ENCODE measurements around the gene SP100. TPM values are rescaled to one million over a fixed set of nuclear protein-coding genes. Genes with fewer than 3 reads are reported as not detected.

SP100 gene
- total and polyA plus RNA-seq, 8 donors = 24.6 to 66.8 (median 37.2) TPM

DNA sequence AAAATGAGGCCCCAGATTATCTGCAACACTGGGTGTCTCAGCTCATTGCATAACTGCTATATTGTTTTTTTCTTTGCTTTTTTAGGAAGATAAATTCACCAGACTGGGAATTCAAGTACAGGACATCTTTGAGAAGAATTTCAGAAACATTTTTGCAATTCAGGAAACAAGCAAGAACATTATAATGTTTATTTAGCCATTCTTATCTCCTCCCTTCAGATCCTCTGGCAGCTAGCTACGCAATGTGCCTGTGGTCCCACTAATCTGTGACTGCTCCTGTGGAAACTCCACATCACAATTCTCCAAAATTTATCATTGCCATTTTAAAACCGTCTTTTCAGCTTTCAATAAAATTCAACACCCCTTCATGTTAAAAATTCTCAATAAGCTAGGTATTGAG lies 126.8 kb downstream of the SP100 start:
- Histone ChIP-seq H3K9me3 (no peaks in the 10 kb centered on the region), H3K27ac (no peak overlapping the region), H3K36me3 (peaks cover 0 to 8% (median 0%) of the 10 kb centered on the region in 3 donors), H3K4me3 (no peak overlapping the region), H3K27me3 (no peaks in the 10 kb centered on the region), H3K4me1 (no peaks in the 10 kb centered on the region)
- DNase-seq (no peak), ATAC-seq (no peak), FAIRE-seq (no peak)
- intact Hi-C loops (cut with DNase I) = no loop called here
- no peak for TF ChIP-seq CTCF (IDR thresholded peaks at IDR 0.05)
- WGBS, 2 donors = 43 to 60% methylated on average over 2 of the region's 2 CpGs

GRCh38 chr2:230552181-230552580 lies 136.2 kb downstream of the SP100 start:
- TF ChIP-seq CTCF (IDR thresholded peaks at IDR 0.05) = no peak
- no peaks in the 10 kb centered on the region for H3K9me3 ChIP-seq
- WGBS, 2 donors = 92 to 93% methylated on average over 2 of the region's 2 CpGs
- intact Hi-C loops (cut with DNase I) = no loop called here
- DNase-seq = no peak
- no peaks in the 10 kb centered on the region for H3K27me3 ChIP-seq
- H3K27ac ChIP-seq = no peak overlapping the region
- no peak overlapping the region for H3K4me3 ChIP-seq
- H3K36me3 ChIP-seq = no peaks in the 10 kb centered on the region
- no peak for FAIRE-seq
- no peak for ATAC-seq
- no peaks in the 10 kb centered on the region for H3K4me1 ChIP-seq

DNA sequence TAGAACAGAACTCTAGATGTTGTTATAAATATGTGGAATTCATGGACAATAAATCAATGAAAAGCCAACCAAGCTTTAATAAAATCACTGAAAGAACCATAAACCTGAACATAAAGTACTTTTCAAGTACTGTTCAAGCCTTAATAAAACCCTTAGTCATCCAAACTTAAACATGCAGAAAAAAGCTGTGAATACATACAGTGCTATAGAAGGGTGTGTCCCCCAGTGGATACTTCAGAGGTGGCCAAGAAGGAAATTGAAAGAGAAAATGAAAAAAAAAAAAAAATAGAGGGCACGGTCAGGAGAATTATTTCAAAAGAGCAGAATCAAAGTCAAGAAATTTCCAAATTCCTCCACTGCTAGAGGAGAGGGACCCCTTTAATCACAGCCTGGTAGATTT lies 141.1 kb downstream of the SP100 start:
- 47 to 52% methylated on average over 1 of the region's 1 CpG for WGBS, 2 donors
- no peak for DNase-seq
- no peak for FAIRE-seq
- no peaks in the 10 kb centered on the region for H3K36me3 ChIP-seq
- no peak for TF ChIP-seq CTCF (IDR thresholded peaks at IDR 0.05)
- H3K27me3 ChIP-seq = no peaks in the 10 kb centered on the region
- intact Hi-C loops (cut with DNase I) = no loop called here
- no peaks in the 10 kb centered on the region for H3K9me3 ChIP-seq
- no peak for ATAC-seq
- H3K27ac ChIP-seq = no peak overlapping the region
- no peak overlapping the region for H3K4me3 ChIP-seq
- no peaks in the 10 kb centered on the region for H3K4me1 ChIP-seq

DNA sequence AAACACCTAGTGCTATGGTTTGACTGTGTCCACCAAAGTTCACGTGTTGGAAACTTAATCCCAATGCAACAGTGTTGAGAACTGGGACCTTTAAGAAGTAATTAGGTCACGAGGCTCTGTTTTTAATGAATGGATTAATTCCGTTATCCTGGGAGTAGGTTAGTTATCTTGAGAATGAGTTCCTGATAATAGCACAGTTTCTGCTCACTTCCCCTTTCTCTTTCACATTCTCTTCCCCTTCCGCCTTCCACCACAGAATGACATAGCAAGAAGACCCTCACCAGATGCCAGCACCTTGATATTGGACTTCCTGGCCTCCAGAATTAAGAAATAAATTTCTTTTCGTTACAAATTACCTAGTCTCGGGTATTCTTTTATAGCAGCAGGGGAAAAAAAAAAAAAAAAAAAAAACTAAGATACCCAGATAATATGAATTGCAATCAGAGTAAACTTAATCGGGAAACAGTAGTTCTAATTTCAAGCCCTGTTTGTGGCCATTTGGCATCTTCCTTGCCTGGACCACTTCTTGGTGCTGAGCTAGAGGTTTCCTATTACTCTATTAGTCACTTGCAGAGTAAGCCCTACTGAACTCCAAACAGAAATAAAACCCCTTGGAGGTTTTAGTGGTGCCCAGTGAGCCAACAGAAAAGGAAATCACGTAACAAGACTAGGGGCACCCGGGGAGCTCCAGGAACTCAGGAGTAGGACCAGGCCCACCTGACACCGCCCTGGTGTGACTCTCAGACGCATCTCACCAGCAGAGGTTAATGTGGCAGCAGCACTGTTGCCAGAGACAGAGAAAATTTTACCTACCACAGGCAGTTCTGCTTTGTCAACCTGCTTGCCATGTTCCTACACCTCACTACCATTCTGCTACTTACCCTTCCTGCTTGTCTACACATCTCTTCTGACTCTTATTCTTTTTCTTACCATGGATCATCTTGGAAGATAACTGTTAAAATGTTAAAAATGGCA lies 149.1 kb downstream of the SP100 start:
- FAIRE-seq = no peak
- TF ChIP-seq CTCF (IDR thresholded peaks at IDR 0.05) = no peak
- intact Hi-C loops (cut with DNase I) = no loop called here

DNA sequence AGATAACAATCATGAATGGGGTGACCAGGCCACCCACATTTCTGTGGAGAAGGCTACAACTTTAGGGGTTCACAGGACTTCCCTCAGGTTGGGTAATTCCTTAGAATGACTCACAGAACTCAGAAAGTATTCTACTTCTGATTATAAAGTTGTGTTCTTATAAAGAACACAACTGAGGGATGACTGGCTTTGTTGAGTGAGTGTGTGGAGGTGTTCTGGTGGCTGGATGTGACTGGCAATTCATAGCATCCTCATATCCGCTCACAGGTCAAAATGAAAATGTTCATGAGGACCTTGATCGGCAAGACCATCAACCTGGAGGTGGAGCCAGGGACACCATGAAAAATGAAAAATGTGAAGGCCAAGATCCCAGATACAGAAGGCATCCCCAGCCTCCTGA lies 153.3 kb downstream of the SP100 start:
- FAIRE-seq (no peak), DNase-seq (no peak), ATAC-seq (no peak)
- H3K27me3 ChIP-seq = no peaks in the 10 kb centered on the region
- no peak for TF ChIP-seq CTCF (IDR thresholded peaks at IDR 0.05)
- H3K4me1 ChIP-seq = no peaks in the 10 kb centered on the region
- intact Hi-C loops (cut with DNase I) = no loop called here
- no peaks in the 10 kb centered on the region for H3K9me3 ChIP-seq
- H3K4me3 ChIP-seq = no peak overlapping the region
- no peaks in the 10 kb centered on the region for H3K36me3 ChIP-seq
- no peak overlapping the region for H3K27ac ChIP-seq
- 64 to 80% methylated on average over 2 of the region's 2 CpGs for WGBS, 2 donors

More for the DNA sequence above, 149.1 kb downstream of the SP100 start:
- H3K4me1 ChIP-seq = no peaks in the 10 kb centered on the region
- DNase-seq (no peak), ATAC-seq (peak in 1 of 4 donors; percentile 38)
- H3K4me3 ChIP-seq = no peak overlapping the region
- H3K27ac ChIP-seq = no peak overlapping the region
- H3K9me3 ChIP-seq = no peaks in the 10 kb centered on the region
- 49 to 54% methylated on average over 11 of the region's 11 CpGs for WGBS, 2 donors
- no peaks in the 10 kb centered on the region for H3K27me3 ChIP-seq
- H3K36me3 ChIP-seq = no peaks in the 10 kb centered on the region
